T47D (cell line): ENCODE results near the gene FTH1.
A peak's percentile ranks its signal among the peaks of the same experiment; 100 is the strongest.
"Not testable (repeated sequence)": the region's sequence is repeated elsewhere in the genome, so short reads cannot be mapped to it uniquely, and the experiment has no call there.

Experiments used
- DNase-seq, 2 experiments: peaks; one replicate each; pipeline versions ENCODE4 v3.0.0 to v3.0.0-alpha.2; 2011 to 2012; ENCODE audit warnings: low read depth in 1 of 2, low spot score in 1 of 2
- JUND ChIP-seq: IDR thresholded peaks from 2 replicates; pipeline ENCODE4 v1.6.1; 2012; ENCODE audit warnings: low read depth
- in situ Hi-C: cut with HindIII; loops from 2 replicates; pipeline ENCODE4 v1.10.0; 2016; ENCODE audit warnings: low sequenced_read_pairs, low pct_unique_long_range_greater_than_20kb

FTH1 gene

GRCh38 chr11:61974766-61975631 is 7.6 kb upstream of the FTH1 start:
- in situ Hi-C loops: no loop called here
- DNase-seq: no peak
- no peak for TF ChIP-seq JUND

- no peak for TF ChIP-seq JUND
- no peak for DNase-seq
- in situ Hi-C loops: no loop called here
Measured at GRCh38 chr11:61973476-61974162, 6.2 kb upstream of the FTH1 start.

- peak in 1 of 2 experiments; percentile 75 for DNase-seq
- in situ Hi-C loops: no loop called here
- peak; percentile 37 for TF ChIP-seq JUND
Measured at GRCh38 chr11:61972672-61973475, 5.4 kb upstream of the FTH1 start.

- in situ Hi-C loops: no loop called here
- no peak for DNase-seq
- TF ChIP-seq JUND: no peak
Measured at GRCh38 chr11:61972112-61972671, 4.8 kb upstream of the FTH1 start.

- peak in 1 of 2 experiments; percentile 96 for DNase-seq
- TF ChIP-seq JUND: no peak
- in situ Hi-C loops: no loop called here
Measured at GRCh38 chr11:61971248-61972111, 4.0 kb upstream of the FTH1 start.

- TF ChIP-seq JUND: no peak
- no peak for DNase-seq
- in situ Hi-C loops: no loop called here
Measured at GRCh38 chr11:61969838-61970662, 2.6 kb upstream of the FTH1 start.

GRCh38 chr11:61969391-61969758 is 1.9 kb upstream of the FTH1 start:
- no peak for TF ChIP-seq JUND
- DNase-seq: no peak
- in situ Hi-C loops: no loop called here

- TF ChIP-seq JUND: no peak
- DNase-seq: no peak
- in situ Hi-C loops: no loop called here
Measured at GRCh38 chr11:61968758-61969390, 1.4 kb upstream of the FTH1 start.

- peak; percentile 42 to 54 for DNase-seq
- in situ Hi-C loops: no loop called here
- TF ChIP-seq JUND: no peak
Measured at GRCh38 chr11:61967924-61968757, 707 bp upstream of the FTH1 start.

GRCh38 chr11:61966734-61967115 is 709 bp downstream of the FTH1 start:
- no peak for TF ChIP-seq JUND
- DNase-seq: no peak
- in situ Hi-C loops: no loop called here

GRCh38 chr11:61964666-61965271 is 2.7 kb downstream of the FTH1 start:
- in situ Hi-C loops, DNase-seq: not testable (repeated sequence)
